ENCODE measurements around the gene SPATA24.
"Not testable (repeated sequence)": the region's sequence is repeated elsewhere in the genome, so short reads cannot be mapped to it uniquely, and the experiment has no call there.

Gene SPATA24

DNA sequence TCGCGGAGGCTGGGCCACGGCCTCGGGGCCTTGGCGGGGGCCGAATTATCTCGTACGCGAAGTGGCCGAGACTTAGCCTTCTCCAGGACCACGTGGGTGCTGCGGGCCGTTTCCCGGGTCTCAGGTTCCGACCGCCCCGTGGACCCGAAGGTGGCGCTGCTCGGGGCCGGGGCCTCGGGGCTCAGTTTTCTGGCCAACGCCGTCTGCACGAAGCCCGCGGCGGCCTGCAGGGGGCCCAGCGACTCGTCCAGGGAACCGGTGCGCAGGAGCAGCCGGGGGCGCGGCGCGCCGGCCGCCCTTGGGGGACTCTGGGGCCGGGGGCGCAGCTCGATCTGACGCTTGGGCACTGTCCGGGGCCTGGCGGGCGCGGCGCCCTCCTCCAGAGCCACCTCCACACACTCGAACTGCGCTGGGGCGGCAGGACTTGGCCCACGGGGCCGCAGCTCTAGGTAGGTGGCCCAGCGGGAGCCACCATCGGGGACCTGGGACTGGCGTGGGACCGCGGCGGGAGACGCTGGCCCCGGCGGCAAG is 9.7 kb downstream of the SPATA24 start:
- no peak for DNase-seq

DNA sequence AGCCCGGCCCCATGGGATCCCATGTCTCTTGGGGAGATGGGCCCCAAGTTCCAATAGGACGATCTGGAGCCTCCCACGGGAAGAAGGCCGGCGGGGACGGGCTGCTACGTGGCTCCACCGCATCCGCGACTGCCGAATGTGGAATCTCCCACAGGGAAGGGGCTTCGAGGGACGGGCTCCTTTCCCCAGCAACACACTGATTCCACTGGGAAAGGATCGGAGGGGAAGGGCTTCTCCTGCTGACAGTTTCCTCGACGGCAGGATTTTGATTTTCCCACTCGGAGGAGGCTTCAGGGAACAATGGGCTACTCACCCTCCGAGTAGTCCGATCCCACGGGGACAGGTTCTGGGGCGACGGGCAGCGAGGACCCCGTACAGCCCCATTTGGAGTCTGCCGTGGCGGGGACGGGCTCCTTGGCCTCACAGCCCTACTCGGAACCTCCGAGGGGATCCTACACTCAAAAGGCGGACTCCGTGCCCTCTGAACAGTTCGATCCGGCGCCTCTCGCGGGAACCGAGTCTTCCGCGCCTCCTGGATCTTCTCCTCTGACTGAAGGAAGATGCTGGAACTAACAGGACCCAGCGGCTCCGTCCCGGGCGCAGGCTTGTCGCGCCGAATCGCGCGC is 10.3 kb downstream of the SPATA24 start:
- no peak for DNase-seq

DNA sequence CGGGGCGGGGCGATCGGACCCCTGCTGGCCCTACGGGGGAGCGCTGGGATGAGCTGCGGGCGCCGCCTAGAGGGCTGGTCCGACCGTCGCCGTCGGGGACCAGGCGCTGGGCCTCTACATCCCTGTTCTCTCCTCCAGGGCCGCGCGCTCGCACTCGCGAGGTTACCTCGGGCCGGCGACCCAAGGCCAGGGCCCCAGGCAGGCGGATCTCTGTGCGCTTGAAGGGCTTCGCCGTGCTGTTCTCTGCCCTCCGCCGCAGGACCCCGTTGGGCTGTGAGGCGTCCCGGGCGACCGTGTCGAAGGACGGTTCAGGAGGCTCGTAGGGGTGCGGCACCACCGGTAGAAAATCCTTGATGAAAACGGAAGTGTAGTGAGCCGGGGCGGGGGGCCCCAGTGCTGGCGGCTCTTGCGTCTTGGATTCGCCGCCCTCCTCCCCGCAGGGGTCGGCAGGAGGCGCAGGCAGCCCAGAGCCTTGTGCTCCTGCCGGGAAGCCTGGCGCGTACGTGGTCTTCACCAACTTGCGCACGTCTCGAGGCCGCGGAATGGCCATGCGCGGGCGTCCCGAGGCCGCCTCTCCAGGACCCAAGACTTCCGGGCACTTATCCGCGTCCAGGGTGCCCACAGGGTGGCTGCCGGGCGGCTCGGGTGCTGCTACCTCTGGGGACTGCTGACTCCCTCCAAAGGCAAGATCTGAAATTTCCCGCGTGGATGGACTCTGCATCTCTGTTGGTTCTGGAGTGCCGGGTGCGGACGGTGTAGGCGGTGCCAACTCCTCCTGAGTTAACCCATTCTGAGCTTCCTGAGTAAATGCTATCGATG is 11.0 kb downstream of the SPATA24 start:
- DNase-seq, result no peak

DNA sequence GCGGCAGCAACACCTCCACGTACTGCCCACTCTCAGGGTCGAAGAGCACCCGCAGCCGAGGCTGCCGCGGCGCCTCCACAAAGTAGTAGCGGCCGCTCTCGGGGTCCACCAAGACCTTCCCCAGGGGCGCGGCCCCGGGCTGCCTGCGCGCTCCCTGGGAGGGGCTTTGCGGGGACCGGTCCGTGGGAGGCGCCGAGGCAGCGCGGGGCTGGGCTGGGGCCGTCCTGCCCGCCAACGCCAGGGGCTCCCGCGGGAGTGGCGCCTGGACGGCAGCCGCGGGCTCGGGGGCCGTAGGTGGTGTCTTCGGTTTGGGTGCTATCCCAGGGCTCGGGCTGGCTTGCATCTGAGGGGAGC is 11.6 kb downstream of the SPATA24 start:
- DNase-seq, result no peak

DNA sequence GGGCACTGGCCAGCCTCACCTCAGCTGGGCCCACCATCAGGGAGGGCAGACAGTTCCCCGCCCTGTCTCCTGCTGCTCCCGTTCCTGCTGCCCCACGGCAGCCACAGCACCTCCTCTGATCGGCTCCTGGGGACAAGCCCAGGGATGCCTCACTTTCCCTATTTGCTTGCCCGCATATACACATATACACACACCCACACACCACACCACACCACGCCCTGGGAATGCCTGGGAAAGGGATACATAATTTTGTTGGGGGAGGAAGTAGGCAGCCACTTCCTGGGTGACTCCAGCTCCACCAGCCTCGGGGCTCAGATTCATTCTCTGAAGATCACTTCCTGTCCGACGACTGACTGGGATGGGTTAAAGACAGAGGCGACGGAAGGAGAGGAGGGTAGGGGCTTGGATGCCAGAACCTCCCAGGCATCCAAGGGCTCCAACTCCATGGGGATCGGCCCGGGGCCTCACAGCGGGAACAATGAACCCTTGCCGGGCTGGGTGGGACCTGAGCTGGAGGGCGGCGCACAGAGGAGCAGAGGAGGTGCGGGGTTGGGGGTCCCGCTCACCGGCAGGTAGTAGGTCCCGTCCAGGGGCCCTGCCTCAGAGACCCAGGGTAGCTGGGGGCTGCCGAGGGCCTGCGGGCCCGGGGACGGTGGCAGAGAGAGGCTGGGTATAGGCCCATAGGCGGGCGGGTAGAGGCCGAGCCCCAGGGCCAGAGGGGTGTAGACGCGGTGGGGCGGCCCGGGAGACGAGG is 12.1 kb downstream of the SPATA24 start:
- no peak for DNase-seq

DNA sequence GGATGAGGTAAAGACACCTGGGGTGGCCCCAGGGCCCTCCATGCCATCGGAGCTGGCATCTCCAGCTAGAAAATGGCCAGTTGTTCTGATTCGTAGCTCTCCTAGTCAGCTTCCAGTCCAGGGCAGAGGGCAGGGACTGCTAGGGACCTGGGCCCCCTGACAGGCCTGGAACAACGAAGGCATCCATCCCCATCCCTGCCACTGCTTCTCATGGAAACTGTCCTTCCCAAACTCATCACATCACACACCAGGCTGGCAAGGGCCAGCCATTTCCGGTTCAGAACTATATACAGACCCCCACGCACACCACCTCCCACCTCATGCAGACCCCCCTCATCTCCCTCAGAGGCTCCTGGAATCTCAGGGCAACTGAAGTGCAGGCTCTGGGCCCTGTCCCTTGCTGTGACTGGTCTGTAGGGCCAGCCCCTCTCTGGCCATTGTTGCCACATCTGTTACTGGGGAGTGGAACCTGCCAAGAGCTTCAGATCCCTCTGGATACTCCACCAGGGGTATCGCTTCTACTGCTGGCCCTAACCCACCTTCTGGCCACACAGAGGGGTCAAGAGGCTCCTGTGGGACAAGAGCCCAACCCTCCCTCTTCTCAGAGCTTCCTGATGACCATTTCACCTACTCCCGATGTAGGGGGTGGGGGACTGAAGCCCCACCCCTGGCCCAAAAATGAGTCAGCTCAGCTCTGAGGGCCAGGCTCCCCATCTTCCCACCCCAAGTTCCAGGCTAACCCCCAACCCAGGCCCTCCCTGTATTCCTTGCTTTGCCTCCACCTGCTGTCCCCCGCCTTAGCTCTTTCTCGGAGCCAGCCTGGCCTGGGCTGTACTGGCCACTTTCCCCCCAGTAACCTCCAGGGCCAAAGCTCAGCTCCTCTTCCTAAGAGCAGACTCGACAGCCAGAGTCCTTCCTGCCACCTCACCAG is 13.0 kb downstream of the SPATA24 start:
- no peak for DNase-seq

DNA sequence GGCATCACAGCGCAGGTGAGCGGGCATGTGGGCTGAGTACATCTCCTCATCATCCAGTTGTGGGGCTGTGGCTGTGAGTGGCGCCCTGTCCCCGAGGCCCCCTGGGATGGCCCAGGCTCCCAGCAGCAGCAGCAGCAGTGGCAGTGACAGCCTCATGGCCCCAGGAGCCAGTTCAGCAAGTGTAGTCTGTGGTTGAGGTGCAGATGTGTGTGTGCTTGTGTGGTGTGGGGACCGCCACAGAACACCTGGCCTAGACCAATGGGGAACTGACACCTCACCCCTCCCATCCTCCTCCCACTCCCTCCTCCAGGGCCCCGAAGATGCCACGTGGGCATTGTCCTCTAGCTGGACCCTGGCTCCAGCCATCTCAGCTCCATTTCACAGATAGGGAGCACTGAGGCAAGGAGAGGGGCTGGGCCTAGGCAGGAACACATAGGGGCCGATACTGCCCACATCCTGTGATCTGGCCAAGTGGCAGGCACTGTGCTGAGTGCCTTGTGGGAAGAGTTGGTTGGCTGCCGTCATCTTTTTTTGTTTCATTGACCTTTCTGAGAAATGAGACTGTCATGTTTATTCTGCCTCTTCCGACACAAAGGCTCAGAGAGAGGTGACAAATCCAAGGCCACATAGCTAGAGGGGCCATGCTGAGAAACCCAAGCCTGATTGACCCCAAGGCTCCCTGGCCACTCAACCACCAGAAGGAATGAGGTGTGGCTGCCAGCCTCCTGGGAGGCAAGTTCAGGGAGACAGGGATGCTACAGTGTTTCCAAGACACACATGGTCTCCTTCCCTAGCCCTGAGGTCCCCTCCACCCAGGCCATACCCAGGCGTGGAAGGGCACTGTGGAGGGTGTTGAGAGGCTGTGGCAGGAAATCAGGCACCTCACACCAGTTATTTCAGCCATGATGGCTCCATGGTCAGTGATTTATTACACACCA is 13.9 kb downstream of the SPATA24 start, which contains the start of gene MZB1:
Gene MZB1, minus strand, starts transcription at position 213 of the 938 bp plus-strand sequence. Its CDS starts 57 bp downstream, at position 156.
- DNase-seq, result no peak

DNA sequence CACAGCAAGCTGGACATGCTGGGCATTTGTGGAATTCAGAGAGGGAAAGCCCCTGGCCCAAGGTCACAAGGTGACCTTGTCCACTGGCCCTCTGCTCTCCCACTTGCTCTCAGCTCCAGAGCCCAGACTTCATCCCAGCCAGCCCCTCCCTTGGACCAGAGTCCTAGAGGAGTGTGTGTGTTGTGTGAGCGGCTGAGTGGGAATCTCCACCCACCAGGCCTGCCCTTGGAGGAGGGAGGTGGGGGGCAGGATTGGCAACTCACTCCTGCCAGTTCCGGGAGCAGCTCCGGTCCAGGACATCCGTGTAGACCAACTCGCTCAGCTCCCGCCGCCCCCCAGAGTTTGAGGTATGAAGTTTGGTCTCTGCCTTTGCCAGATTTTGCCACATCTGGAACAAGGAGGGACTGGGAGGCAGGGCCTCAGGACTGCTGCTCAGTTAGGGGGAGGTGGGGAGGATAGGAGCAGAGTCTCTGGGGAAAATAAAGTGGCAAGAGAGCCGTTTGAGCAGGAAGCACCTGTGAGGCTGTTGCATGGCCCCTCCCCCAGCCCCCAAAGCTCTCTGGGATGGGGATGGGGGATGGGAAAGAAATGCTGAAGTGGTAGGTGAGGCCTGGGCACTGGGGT is 15.6 kb downstream of the SPATA24 start:
- DNase-seq, result no peak

DNA sequence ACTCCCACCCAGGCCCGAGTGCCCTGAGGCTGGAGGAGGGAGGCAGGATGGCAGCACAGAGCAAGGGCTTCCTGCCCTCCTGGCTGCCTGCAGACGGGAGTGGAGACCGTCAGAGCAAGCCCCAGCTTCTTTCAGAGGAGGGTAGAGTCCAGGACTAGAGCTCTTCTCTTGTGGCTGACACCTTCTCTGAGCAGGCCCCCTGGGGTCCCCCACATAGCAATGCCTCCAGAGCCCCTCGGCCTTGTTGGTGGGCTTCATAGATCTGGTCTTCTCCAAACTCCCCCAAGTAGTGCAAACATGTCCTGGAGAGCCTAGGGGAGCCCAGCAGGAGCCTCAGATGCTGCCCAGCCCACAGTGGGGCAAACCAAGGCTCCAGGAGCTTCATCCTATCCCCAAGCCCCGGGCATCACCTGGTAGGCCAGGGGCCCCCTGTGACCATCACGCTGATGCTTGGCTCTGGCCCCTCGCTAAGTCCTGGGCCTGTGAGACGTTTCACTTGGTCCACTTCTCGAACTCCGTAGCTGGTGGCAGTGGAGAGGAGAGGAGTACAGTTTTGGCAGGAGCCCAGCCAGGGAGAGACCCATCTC is 16.2 kb downstream of the SPATA24 start:
- DNase-seq, result no peak

DNA sequence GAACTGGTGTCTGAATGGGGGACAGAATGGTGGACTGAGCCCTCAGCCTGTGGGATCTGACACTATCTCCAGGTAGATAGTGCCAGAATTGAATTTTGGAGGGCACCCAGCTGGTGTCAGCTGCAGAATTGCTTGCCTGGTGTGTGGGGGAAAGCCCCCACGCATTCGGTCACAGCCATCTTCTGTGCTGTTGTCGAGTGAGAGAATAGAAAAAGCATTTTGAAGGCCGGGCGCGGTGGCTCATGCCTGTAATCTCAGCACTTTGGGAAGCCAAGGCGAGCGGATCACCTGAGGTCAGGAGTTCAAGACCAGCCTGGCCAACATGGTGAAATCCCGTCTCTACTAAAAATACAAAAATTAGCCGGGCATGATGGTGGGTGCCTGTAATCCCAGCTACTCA is 16.9 kb downstream of the SPATA24 start:
- DNase-seq, result not testable (repeated sequence)

DNA sequence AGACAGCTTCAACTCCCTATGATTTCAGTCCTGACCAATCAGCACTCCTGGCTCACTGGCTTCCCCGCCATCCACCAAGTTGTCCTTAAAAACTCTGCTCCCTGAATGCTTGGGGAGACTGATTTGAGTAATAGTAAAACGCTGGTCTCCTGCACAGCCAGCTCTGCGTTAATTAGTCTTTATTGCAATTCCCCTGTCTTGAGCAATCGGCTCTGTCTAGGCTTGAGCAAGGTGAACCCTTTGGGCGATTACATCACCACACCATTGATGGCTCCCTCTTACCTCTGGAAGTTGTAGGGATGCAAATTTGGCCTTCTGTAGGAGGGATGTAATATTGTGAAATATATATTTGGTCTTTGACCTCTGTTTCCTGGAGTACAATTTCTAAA is 17.8 kb downstream of the SPATA24 start:
- no peak for DNase-seq

DNA sequence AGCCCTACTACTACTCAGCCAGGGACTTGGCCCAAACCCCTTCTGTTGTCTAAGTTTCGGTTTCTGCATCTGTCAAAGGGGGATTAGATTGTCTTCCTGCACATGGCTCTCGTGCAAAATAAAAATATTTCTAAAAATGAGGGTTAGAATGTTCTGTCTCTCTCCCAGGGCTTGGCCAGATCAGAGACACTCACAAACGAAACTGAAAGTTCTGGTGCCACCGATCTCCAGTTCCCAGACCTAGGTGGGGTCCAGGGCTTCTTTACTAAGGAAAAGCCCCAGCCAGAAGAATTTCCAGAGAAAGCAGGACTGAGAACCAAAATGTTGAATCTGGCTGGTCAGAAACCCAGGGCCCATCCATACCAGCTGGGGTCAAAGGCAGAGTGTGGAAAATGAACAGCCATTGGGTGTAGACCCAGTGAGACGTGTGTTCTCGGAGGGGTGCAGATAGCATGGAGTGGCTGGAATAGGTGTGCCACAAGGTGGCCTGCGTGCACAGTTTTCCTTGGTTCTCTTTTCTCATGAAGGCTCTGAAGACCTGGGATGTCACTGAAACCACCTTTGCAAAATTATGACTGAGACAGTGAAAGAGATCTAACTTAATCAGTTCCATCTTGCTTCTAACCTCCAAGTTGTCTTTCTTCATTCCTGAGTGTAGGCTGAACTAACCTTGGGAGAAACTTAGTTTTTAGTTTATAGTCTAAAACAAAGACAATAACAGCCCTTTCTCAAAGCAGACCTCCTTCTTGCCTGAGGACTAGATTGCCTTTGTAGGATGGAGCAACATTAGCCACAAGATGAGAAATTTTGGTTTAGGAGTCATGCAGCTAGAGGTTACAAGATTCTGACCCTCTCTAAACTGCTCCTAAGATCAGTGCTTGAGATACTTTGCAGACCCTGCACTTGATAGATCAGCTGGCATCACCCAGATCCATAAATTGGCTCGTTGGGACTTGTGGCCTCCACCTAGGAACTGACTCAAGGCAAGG is 18.5 kb downstream of the SPATA24 start:
- peak; percentile 11 for DNase-seq

DNA sequence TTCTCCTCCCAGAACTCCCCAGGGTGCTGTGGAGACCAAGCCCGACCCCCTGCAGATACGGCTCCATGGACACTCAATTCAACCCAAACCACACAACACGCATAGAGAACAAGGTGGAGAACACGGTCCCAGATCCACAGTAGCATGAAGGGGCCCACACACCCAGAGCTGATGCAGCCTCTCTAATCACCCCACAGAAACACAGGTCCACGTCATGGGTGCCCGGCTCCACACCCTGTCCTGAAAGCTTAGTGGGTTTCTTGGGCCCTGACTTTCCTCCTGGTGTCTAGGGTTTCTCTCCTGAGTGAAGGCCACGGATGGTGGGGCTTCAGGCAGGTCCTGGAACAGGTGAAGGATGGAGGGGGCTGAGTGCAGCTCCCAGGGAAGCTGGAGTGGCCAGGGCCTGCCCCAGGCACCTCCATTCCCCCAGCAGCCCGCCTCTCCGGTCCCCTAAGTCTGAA is 19.3 kb downstream of the SPATA24 start:
- DNase-seq, result no peak

DNA sequence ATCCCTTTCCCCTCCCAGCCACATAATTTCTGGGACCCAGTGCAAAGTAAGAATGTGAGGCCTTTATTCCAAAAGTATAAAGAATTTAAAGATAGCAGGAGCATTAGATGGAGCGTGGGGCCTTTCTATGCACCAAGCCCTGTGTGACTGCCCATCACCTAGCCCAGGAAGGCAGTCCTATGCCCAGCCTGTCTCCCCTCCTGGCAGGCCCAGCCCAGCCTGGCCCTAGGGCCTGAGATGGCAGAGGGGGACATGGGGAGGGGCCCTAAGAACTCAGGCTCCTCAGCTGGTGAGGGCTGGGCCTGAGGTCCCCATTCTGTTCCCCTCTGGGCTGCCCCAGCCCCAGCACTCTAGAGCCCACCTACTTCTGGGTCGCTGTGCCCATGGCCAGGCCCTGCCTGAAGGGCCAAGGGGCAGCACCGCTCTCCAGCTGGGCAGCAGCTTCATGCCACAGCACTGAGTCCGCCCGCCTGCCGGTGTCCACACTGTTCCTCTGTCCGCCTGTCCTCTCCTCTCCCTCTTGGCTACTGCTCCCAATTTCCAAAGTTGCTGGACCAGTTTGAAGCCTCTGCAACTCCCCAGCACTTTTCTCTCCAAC is 19.8 kb downstream of the SPATA24 start:
- no peak for DNase-seq

DNA sequence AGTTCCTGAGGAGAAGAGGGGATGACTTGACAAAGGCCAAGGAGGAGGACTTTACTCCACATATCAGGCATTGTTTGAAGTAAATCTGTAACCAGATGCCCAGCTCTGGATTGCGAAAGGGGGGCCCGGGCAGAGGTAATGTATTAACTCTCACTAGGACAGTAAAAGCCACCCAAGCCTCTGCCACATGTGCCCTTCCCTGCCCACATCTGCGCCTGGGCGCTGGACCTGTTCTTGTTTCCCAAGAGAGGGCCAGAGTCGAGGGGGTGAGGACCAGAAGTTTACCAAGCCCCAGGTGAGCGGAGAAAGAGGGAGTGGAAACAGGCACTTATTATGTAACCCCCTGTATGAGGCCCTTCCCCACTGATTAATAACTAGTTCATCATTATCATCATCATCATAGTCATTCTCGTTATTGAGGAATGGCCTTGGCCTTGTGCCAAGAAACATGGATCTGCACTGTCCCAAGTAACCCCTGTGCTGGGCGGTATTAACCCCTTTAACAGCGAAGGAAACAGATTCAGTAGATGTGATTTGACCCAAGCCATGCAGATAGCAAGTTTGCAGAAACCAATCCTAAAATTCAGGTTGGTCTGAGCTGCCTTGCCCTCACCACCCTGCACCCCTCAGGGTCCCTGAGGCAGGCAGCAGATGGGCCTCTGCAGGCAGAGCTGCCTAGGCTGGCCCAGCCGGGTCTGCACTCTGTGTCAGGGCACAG is 20.5 kb downstream of the SPATA24 start, which contains the start of gene SLC23A1:
Gene SLC23A1, minus strand, starts transcription at position 23 of the 718 bp plus-strand sequence. CDS start 44 bp downstream, outside the sequence.
- no peak for DNase-seq

DNA sequence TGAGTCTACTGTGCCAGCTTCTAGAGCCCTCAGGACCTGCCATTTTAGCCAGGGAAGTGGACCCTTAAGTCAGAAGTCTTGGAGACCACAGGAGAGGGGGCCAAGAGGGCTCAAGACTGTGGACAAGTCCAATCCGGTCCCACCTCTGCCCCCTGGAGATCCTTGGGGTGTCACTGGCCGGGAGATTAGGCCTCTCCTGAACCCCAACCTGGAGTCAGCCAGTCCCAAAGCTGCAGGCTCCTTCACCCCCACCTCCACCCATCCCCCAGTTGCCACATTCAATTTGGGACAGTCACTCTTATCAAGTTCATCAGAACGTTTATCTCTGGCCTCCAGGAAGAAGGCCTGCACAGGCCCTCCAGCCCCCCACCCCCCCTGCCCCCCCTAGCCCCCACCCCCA is 21.1 kb downstream of the SPATA24 start:
- DNase-seq, result no peak
